ENCODE measurements around the gene CCL25.

DNA sequence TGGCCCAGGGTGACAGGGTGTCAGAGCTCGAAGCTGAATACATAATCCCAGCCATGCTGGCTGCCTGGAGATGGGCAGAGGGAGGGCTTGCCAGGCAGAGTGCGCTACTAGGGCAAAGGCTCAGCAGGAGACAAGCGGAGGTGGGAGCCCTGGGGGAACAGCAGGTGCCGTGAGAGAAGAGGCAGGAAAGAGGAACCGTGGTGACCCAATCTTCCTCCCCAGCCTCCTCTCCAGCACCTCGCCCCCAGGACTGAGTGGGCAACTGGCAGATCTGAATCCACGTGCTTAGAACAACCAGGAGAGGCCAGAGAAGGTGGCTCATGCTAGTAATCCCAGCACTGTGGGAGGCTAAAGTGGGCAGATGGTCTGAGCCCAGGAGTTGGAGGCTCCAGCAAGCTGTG is 11.0 kb upstream of the CCL25 start:
- TF ChIP-seq, protein P1, sequence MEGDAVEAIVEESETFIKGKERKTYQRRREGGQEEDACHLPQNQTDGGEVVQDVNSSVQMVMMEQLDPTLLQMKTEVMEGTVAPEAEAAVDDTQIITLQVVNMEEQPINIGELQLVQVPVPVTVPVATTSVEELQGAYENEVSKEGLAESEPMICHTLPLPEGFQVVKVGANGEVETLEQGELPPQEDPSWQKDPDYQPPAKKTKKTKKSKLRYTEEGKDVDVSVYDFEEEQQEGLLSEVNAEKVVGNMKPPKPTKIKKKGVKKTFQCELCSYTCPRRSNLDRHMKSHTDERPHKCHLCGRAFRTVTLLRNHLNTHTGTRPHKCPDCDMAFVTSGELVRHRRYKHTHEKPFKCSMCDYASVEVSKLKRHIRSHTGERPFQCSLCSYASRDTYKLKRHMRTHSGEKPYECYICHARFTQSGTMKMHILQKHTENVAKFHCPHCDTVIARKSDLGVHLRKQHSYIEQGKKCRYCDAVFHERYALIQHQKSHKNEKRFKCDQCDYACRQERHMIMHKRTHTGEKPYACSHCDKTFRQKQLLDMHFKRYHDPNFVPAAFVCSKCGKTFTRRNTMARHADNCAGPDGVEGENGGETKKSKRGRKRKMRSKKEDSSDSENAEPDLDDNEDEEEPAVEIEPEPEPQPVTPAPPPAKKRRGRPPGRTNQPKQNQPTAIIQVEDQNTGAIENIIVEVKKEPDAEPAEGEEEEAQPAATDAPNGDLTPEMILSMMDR (IDR thresholded peaks at IDR 0.05): no peak
- no peak for TF ChIP-seq POLR2AphosphoS5 (IDR thresholded peaks at IDR 0.05)

Measured in suprapubic skin (tissue), 3 donors.